IPS-20b (cell line): ENCODE data around the gene TAS2R7.

Source experiments
- H3K27ac ChIP-seq: one replicate; pipeline ENCODE4 v1.5.1; 2013; ENCODE audit warnings: low read length
- H3K27me3 ChIP-seq: 2 replicates; pipeline ENCODE4 v1.6.1; 2013; ENCODE audit warnings: mild to moderate bottlenecking, low read length, inconsistent platforms; ENCODE audit not compliant: insufficient read depth
- H3K36me3 ChIP-seq: 2 replicates; pipeline ENCODE4 v1.6.1; 2013; ENCODE audit warnings: low read depth, mild to moderate bottlenecking, inconsistent platforms, low read length, moderate library complexity; ENCODE audit not compliant: insufficient read depth
- H3K4me1 ChIP-seq: 2 replicates; pipeline ENCODE4 v1.6.1; 2013; ENCODE audit warnings: mild to moderate bottlenecking, control low read depth, inconsistent platforms, low read length, moderate library complexity; ENCODE audit not compliant: insufficient read depth
- H3K4me3 ChIP-seq: 2 replicates; pipeline ENCODE4 v1.5.1; 2013; ENCODE audit warnings: mild to moderate bottlenecking, low read length, inconsistent platforms
- H3K9ac ChIP-seq: 2 replicates; pipeline ENCODE4 v1.6.1; 2013; ENCODE audit warnings: low read depth, mild to moderate bottlenecking, inconsistent platforms, low read length, moderate library complexity
- H3K9me3 ChIP-seq: 2 replicates; pipeline ENCODE4 v1.6.1; 2013; ENCODE audit warnings: mild to moderate bottlenecking, low read depth, low read length, inconsistent platforms; ENCODE audit not compliant: insufficient read depth

TAS2R7 gene, protein sequence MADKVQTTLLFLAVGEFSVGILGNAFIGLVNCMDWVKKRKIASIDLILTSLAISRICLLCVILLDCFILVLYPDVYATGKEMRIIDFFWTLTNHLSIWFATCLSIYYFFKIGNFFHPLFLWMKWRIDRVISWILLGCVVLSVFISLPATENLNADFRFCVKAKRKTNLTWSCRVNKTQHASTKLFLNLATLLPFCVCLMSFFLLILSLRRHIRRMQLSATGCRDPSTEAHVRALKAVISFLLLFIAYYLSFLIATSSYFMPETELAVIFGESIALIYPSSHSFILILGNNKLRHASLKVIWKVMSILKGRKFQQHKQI

DNA sequence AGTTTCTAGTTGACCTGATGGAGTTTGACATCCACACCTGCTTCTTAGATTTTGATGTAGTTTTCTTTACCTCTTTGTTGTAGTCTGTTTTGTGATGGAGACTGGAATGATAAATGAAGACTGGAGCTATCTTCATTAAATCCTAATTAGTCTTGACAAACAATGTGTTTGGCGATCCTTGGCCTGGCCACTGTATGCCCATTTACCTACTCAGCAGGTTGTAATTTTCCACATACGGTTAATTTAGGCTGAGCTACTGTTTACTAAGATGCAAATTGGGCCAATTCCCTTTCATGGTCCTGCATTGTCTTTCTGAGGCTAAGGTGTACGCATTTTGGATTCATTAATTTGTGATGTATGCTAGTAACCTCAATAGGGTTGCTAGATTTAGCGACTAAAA lies at the start of gene TAS2R7:
TSS of gene TAS2R7 (minus strand) at position 41 of the 400 bp plus-strand sequence. CDS start 57 bp downstream, outside the sequence.
- Histone ChIP-seq H3K36me3 (no peaks in the 10 kb centered on the region), H3K9me3 (no peaks in the 10 kb centered on the region)

DNA sequence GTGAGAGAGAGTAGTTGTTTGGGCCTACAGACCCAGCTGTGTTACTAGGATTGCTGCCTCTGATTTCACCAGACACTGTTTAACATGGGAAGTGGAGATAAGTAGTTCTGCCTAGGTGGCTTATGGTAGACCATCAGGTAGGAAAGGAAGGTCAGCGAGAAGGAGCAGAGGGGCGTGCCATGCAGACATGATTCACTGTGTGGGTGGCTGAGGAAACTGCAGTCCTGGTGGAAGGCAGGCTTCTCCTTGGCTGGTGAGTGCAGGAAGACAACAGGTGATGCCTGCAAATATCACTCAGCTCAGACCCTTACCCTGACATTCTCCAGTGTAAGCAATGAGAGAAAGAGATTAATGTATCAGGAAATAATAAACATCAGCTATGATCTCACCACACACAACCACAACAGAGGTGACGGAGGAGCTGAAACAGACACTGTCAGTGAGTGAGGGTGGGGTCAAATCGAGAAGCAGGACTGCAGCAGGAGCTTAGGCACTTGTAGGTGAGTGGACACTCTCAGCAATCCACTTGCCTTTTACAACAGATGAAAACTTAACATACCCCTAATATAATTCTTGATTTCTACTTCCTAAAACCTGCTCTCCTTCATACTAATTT lies 48.9 kb upstream of the TAS2R7 start:
- Histone ChIP-seq H3K9ac (no peak overlapping the region), H3K4me3 (no peak overlapping the region), H3K36me3 (no peaks in the 10 kb centered on the region)

More for the DNA sequence above, at the start of gene TAS2R7:
- Histone ChIP-seq H3K27me3 (no peaks in the 10 kb centered on the region), H3K9ac (no peak within 1 kb of the TSS), H3K4me3 (peak within 1 kb of the TSS; percentile 17; the same call in 1 of the 2 replicates), H3K27ac (no peak within 1 kb of the TSS), H3K4me1 (peaks cover 21% of the 10 kb centered on the region)

DNA sequence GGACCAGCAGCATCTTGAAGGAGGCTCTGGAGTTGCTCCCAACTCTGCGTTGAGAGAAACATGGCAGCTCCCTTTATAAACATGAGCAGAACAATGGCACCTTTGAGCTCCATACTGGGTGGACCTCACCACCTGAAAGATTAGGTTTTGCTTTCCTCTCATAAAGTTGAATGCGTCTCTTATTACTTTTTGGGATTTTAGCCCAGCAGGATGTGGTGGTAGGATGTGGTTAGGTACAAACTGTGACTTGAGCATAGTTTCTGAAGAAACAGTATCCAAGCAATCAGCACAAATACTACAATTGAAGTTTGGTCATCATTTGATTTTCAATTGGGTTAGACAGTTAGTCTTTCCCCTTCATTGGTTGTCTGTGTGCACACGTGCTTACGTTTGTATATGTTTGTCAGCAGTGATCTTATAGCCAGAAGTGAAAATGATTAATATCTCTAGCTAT lies 47.0 kb upstream of the TAS2R7 start, which contains the start of gene PRR4:
TSS of gene PRR4 (minus strand) at position 51 of the 454 bp plus-strand sequence. CDS start at position 13, 38 bp downstream.
- Histone ChIP-seq H3K4me3 (no peak within 1 kb of the TSS), H3K27ac (no peak within 1 kb of the TSS), H3K9me3 (no peaks in the 10 kb centered on the region), H3K36me3 (no peaks in the 10 kb centered on the region), H3K9ac (no peak within 1 kb of the TSS), H3K4me1 (no peaks in the 10 kb centered on the region; the same call in 1 of the 2 replicates), H3K27me3 (no peaks in the 10 kb centered on the region)

More for the DNA sequence above, 48.9 kb upstream of the TAS2R7 start:
- H3K27me3 ChIP-seq = no peaks in the 10 kb centered on the region
- no peak overlapping the region for H3K27ac ChIP-seq
- H3K4me1 ChIP-seq = no peaks in the 10 kb centered on the region
- H3K9me3 ChIP-seq = peaks cover 14% of the 10 kb centered on the region

DNA sequence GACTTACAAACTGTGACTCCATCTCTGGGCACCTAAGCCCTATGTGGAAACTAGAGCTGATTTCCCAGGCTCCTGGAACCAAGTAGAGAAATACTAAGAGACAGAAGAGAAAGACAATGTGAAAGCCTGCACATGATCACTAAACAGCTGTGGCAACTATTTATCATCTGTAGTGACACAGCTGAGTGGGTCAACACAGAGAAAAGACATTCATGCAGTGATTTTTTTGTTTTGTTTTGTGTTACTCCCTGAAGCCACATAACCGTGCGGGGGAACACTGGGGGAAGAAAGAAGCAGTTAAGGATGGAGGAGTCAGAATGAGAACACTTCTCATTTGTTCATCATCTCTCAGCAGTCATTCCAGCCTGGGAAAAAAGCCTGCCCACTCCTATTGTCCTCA lies 45.3 kb upstream of the TAS2R7 start:
- Histone ChIP-seq H3K27ac (no peak overlapping the region), H3K9me3 (no peaks in the 10 kb centered on the region), H3K4me1 (peaks cover 4% of the 10 kb centered on the region; the same call in 1 of the 2 replicates), H3K9ac (no peak overlapping the region), H3K36me3 (no peaks in the 10 kb centered on the region), H3K27me3 (no peaks in the 10 kb centered on the region), H3K4me3 (no peak overlapping the region)

DNA sequence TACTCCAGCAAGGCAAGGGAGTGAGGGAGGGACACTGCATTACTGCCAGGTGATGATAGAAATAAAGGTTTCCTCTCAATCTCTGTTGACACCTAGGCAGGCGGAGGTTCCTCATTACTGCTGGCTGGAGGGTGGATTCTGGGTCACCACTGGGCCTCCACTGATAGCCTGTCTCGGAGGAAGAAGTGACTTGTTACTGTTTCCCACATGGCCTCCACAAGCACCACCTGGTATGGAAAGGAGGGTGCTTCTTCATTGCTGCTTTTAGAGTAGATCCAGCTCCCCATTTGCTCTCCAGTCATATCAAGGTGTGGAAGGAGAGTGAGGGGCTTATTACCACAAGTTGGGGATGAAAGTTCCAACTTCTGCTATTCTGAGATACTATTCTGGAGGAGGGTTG lies 40.4 kb upstream of the TAS2R7 start:
- no peaks in the 10 kb centered on the region for H3K9me3 ChIP-seq
- no peak overlapping the region for H3K9ac ChIP-seq
- no peak overlapping the region for H3K4me3 ChIP-seq
- no peaks in the 10 kb centered on the region for H3K36me3 ChIP-seq
- H3K27me3 ChIP-seq = no peaks in the 10 kb centered on the region
- H3K4me1 ChIP-seq = peaks cover 4% of the 10 kb centered on the region; the same call in 1 of the 2 replicates
- H3K27ac ChIP-seq = no peak overlapping the region

DNA sequence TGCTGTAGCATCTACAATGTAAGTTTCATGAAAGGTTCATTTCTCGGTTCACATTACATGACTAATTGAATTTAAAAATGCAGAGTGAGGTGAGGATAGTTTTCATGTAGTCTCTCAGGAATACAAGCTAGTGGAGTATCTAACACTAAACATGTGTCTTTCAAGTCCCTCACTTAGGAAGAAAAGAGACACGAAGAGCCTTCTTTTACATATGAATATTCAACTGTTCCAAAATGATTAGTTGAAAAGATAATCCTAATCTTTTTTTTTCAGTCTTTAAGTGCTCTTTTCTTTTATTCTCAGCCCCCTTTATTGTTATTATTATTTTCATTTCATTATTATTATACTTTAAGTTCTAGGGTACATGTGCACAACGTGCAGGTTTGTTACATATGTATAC lies 36.0 kb upstream of the TAS2R7 start:
- no peak overlapping the region for H3K4me3 ChIP-seq
- H3K27ac ChIP-seq = no peak overlapping the region
- peaks cover 1% of the 10 kb centered on the region; the same call in 1 of the 2 replicates for H3K4me1 ChIP-seq
- H3K36me3 ChIP-seq = no peaks in the 10 kb centered on the region
- H3K27me3 ChIP-seq = no peaks in the 10 kb centered on the region
- H3K9me3 ChIP-seq = no peaks in the 10 kb centered on the region
- no peak overlapping the region for H3K9ac ChIP-seq

DNA sequence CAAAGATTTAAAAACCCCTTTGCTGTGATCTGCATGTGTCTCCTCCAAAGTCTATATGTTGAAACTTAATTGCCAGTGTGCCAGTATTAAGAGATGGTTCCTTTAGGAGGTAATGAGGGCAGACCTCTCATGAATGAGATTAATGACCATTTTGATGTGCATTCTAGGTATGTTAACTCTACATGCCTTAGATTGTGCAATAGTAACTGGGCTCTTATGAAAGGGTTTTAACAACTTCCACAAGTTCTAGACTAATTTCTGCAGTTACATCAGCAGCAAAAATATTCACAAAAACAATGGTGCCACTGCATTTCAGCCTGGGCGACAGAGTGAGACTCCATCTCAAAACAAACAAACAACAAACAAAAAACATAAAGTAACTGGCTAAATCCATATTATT lies 27.6 kb upstream of the TAS2R7 start:
- no peak overlapping the region for H3K9ac ChIP-seq
- H3K27ac ChIP-seq = no peak overlapping the region
- no peaks in the 10 kb centered on the region for H3K36me3 ChIP-seq
- H3K9me3 ChIP-seq = no peaks in the 10 kb centered on the region
- no peak overlapping the region for H3K4me3 ChIP-seq
- H3K4me1 ChIP-seq = no peaks in the 10 kb centered on the region
- H3K27me3 ChIP-seq = no peaks in the 10 kb centered on the region

DNA sequence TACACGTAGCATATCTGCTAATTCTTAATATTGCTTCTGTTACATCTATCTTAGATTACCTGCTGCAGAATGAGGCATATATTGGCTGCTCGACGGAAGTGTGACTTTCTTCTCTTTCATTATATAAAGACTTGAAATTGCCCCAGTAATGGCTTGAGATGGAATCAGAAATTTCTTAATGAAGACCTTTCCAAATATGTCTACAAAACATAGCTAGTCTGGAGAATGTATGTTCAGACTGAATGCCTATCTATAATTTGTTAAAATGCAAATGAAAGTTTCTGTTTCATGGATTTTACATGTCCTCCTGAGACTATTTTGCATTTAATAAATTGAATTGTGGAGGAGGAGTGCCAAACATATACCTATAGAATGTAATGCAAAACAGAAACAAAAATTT lies 23.8 kb upstream of the TAS2R7 start, which contains the start of gene TAS2R10:
TSS of gene TAS2R10 (minus strand) at position 101 of the 400 bp plus-strand sequence. CDS start at position 12, 89 bp downstream.
- Histone ChIP-seq H3K4me3 (no peak within 1 kb of the TSS), H3K4me1 (no peaks in the 10 kb centered on the region), H3K9me3 (no peaks in the 10 kb centered on the region), H3K9ac (no peak within 1 kb of the TSS), H3K27ac (no peak within 1 kb of the TSS), H3K36me3 (no peaks in the 10 kb centered on the region), H3K27me3 (no peaks in the 10 kb centered on the region)

DNA sequence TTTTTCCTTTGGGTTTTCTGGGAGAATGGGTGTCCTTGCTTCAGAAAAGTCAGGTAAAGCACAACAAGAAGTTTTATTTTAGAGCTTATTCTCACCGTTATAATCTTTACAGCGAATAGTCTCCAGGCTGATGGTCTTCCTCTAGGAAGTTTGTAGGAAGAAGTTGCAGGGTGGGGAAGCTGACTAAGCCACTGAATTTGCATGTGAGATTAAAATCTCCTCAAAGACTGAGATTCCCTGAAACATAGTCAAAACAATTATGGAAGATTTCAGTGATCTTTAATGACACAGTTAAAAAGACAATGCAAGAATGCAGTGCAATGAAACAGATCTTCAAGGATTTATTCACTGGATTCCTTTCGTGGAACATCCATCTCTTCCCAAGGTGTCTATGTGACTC lies 22.5 kb upstream of the TAS2R7 start:
- Histone ChIP-seq H3K27ac (no peak overlapping the region), H3K36me3 (no peaks in the 10 kb centered on the region), H3K9ac (no peak overlapping the region)

DNA sequence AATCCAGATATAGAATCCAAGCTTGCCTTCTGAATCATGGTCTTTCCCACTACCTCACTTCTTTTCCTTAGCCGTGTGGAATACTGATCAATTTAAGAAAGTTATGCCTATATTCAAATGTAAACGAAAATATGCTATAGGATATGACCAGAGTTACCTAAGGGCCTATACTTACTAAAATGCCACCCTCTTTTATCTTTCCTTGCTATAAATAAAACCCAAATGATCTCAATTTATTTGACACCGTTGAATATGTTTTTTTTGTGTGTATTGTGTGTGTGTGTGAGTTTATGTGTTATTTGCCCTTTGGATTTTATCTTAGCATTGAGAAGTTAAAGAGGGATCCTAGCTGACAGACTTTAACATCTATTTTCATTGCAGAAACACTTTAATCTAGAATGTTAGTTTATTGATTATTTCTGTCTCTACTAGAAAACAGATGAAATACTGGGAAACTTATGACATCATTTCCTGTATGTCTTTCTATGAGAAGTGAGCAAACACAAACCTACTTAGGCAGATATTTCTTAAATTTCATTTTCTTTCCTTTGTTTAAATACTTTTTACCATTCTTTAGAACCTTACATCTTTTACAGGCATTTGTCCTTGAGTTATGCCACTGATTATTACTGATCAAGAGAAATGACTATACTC lies 9.6 kb upstream of the TAS2R7 start:
- H3K36me3 ChIP-seq = no peaks in the 10 kb centered on the region
- no peaks in the 10 kb centered on the region for H3K27me3 ChIP-seq
- no peaks in the 10 kb centered on the region for H3K4me1 ChIP-seq
- no peak overlapping the region for H3K27ac ChIP-seq
- H3K9me3 ChIP-seq = no peaks in the 10 kb centered on the region
- H3K4me3 ChIP-seq = no peak overlapping the region
- no peak overlapping the region for H3K9ac ChIP-seq

More for the DNA sequence above, 22.5 kb upstream of the TAS2R7 start:
- H3K4me1 ChIP-seq = no peaks in the 10 kb centered on the region
- no peaks in the 10 kb centered on the region for H3K27me3 ChIP-seq
- H3K9me3 ChIP-seq = no peaks in the 10 kb centered on the region
- no peak overlapping the region for H3K4me3 ChIP-seq

DNA sequence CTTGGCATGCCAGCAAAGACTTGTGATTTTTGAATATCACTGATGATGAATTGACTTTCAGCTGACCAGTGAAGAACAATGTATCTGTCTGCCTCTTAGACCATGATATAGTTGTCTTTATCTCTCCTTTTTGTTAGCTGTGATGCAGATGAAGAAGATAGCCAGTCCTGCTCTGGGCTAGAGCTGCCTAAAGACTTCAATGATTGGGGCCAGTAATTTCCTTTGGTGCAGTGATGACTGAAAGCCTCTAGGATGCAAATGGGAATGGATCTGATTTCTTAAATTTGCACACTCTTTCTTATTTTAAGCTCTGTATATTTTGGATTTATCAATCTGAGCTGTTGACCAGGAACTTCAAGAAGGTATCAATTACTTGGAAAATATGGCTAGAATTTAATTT lies 7.6 kb upstream of the TAS2R7 start, which contains the start of gene TAS2R9:
TSS of gene TAS2R9 (minus strand) at position 101 of the 400 bp plus-strand sequence. CDS start at position 8, 93 bp downstream.
- Histone ChIP-seq H3K9ac (no peak within 1 kb of the TSS), H3K4me1 (no peaks in the 10 kb centered on the region; the same call in 1 of the 2 replicates), H3K9me3 (no peaks in the 10 kb centered on the region), H3K27me3 (no peaks in the 10 kb centered on the region), H3K4me3 (no peak within 1 kb of the TSS), H3K27ac (no peak within 1 kb of the TSS), H3K36me3 (no peaks in the 10 kb centered on the region)
